PFSK-1 (cell line): Measurements from ENCODE around the gene ZNF319.

Experiments used
- FOXP2 ChIP-seq: optimal IDR thresholded peaks from 2 replicates; pipeline ENCODE3; 2011; ENCODE audit warnings: borderline replicate concordance, control low read depth, inconsistent platforms; ENCODE audit not compliant: insufficient read depth; ENCODE audit errors: extremely low read length, extremely low read depth
- POLR2AphosphoS5 ChIP-seq: IDR thresholded peaks from 2 replicates; pipeline ENCODE4 v1.6.1; 2012; ENCODE audit warnings: low read depth, mild to moderate bottlenecking, control low read depth, low read length, moderate library complexity
- SIN3A ChIP-seq: IDR thresholded peaks from 2 replicates; pipeline ENCODE4 v1.6.1; 2012; ENCODE audit warnings: mild to moderate bottlenecking, low read length, moderate library complexity, borderline replicate concordance; ENCODE audit not compliant: insufficient read depth
- TAF1 ChIP-seq: IDR thresholded peaks from 2 replicates; pipeline ENCODE4 v1.6.1; 2012; ENCODE audit warnings: low read length, control low read depth, borderline replicate concordance; ENCODE audit not compliant: insufficient read depth
- TF ChIP-seq, protein P1 (sequence below), 2 experiments: IDR thresholded peaks; 2 replicates each; pipeline versions ENCODE4 v1.6.1 to v1.8.0; 2011 to 2012; ENCODE audit warnings: low read depth in 2 of 2, low read length in 2 of 2, control low read depth in 1 of 2, inconsistent platforms in 1 of 2, mild to moderate bottlenecking in 1 of 2, moderate library complexity in 1 of 2; ENCODE audit not compliant: insufficient read depth in 1 of 2

Gene ZNF319

DNA sequence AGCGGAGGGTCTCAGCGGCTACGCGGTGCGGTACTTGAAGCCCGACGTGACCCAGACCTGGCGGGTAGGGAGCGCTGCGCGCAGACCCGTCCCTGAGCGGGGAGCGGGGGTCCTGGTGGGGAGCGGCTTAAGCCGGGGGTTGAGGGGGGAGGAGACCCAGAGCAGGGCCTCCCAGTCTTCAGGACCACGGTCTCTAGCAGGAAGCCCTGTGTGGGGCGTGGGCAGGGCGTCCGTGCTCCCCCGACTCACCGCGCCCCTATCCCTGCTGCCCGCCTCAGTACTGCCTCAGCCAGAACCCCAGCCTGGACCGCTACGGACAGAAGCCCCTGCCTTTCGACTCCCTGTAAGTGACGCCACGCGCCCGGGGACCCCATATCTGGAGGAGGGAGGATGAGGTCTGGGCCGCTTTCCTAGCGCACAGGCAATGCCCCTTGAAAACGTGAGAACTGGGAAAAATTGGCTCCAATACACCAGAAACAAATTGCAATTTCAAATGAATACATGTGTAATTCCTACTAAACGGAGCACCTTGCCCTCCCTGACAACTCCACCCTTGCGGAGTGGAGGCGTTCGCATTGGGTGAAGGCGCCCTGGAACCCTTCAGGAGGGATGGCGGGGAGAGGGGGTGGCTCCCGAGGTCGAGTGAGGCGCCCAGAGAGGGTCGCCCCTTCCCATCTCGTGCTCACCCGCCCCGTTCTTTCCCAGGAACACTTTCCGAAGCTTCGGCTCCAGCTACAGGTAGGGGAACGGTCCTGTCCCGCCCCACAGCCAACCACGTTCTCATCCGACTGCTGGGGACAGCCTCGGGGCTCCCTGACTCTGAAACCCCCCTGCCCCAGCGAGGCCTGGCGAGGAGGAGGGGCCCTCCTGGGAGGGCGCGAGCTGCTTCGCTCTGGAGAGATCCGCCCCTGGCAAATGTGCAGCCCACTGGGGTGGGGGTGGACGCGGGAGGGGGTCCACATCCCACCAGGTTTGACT is 15.0 kb downstream of the ZNF319 start:
- TF ChIP-seq POLR2AphosphoS5 = no peak; the same call in 1 of the 2 replicates
- no peak for TF ChIP-seq TAF1
- TF ChIP-seq, protein P1, sequence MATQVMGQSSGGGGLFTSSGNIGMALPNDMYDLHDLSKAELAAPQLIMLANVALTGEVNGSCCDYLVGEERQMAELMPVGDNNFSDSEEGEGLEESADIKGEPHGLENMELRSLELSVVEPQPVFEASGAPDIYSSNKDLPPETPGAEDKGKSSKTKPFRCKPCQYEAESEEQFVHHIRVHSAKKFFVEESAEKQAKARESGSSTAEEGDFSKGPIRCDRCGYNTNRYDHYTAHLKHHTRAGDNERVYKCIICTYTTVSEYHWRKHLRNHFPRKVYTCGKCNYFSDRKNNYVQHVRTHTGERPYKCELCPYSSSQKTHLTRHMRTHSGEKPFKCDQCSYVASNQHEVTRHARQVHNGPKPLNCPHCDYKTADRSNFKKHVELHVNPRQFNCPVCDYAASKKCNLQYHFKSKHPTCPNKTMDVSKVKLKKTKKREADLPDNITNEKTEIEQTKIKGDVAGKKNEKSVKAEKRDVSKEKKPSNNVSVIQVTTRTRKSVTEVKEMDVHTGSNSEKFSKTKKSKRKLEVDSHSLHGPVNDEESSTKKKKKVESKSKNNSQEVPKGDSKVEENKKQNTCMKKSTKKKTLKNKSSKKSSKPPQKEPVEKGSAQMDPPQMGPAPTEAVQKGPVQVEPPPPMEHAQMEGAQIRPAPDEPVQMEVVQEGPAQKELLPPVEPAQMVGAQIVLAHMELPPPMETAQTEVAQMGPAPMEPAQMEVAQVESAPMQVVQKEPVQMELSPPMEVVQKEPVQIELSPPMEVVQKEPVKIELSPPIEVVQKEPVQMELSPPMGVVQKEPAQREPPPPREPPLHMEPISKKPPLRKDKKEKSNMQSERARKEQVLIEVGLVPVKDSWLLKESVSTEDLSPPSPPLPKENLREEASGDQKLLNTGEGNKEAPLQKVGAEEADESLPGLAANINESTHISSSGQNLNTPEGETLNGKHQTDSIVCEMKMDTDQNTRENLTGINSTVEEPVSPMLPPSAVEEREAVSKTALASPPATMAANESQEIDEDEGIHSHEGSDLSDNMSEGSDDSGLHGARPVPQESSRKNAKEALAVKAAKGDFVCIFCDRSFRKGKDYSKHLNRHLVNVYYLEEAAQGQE (IDR thresholded peaks at IDR 0.05; ENCODE audit: insufficient read depth in 1 of 2, low read depth in 2 of 2, low read length in 2 of 2) = no peak
- no peak for TF ChIP-seq SIN3A
- TF ChIP-seq FOXP2 = no peak

DNA sequence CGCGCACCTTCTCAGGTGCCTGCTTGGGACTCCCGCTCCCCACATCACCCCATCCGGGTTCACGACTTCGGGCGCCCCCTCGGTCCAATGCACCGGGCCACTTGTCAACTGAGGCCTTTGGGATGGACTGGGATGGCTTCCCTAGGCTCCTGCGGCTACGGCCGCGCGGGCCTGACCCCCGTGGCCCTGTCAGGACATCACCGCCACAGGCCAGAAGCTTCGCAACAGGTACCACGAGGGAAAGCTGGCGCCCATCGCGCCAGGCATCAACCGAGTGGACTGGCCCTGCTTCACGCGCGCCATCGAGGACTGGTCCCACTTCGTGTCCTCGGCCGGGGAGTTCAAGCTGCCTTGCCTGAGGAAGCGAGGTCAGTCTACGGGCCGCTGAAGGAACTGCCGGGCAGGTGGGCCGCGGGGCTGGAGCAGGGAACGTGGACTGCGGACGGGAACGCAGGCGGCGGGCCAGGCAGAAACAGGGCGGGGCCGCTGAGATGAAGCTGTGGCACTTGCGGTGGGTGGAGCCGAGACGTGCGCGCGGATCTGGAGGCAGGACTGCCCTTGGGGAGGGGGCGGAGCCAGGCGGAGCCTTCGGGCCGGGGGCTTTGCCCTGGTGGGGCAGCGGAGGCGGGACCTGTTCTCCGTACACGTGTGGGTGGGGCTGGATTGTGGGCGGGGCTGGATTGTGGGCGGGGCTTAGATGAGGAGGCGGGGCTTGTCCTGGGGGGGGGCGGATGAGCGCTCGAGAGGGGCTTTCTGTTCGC is 15.8 kb downstream of the ZNF319 start:
- TF ChIP-seq, protein P1 (IDR thresholded peaks at IDR 0.05; ENCODE audit: insufficient read depth in 1 of 2, low read depth in 2 of 2, low read length in 2 of 2) = no peak
- TF ChIP-seq FOXP2 = peak; percentile 6

DNA sequence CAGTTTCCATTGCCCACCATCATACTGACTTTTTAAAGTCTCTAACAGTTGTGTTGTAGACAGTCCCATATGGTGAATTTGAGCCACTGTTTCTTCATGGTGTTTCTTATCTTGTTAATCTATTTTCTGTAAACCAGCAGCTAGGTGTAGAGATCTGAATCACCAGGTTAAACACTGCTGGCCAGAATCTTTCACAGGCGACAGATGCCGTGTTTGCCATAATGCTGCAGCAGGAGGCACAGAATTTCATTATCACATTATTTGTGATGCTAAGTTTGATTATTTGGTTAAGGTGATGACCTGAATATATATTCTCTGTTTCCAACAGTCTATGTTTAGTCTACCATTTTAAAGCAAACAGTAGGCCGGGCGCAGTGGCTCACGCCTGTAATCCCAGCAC is 18.1 kb downstream of the ZNF319 start:
- no peak for TF ChIP-seq POLR2AphosphoS5
- TF ChIP-seq, protein P1 (IDR thresholded peaks at IDR 0.05; ENCODE audit: insufficient read depth in 1 of 2, low read depth in 2 of 2, low read length in 2 of 2) = no peak
- TF ChIP-seq SIN3A = no peak
- no peak for TF ChIP-seq TAF1
- TF ChIP-seq FOXP2 = no peak

DNA sequence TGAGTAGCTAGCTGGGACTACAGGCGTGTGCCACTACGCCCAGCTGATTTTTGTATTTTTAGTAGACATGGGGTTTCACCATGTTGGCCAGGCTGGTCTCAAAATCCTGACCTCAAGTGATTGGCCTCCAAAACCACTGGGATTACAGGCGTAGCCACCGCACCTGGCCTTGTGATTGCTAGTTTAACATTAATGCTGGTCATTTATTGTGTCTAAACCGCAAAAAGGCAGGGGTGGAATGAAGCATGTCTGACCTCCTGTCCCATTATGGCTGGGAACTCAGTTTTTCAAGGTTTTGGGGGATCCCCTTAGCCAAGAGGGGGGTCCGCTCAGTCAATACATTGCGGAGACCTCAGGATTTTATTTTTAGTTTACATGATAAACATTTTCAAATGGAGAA is 18.8 kb downstream of the ZNF319 start:
- no peak for TF ChIP-seq SIN3A
- TF ChIP-seq, protein P1 (IDR thresholded peaks at IDR 0.05; ENCODE audit: insufficient read depth in 1 of 2, low read depth in 2 of 2, low read length in 2 of 2) = no peak
